ENCODE results near the gene GLI3. TPM values are rescaled to one million over a fixed set of nuclear protein-coding genes. Genes with fewer than 3 reads are reported as not detected.

Gene GLI3
- polyA plus RNA-seq, 1 of the 3 experiments (the other 2 are of a cell fraction), result 0.08 TPM

DNA sequence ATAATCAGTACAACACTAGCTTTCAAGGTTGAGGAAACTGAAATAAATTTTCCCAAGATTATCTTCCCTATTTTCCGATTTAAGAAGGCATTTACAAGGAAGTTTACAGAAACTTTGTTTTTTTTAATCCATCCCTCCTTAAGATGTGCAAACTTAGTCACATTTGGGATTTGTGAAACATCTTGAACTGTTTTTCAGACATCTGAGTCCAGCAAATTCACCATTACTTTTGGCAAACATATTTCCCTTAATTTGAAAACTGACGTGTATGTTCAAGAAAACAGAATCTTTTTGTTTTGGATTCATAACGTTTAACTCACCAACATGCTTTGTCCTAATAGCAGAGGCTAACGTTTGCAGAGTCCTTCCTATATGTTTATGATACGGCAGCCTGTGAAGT, 19.5 kb downstream of the GLI3 start:
- TF ChIP-seq YY1 (IDR thresholded peaks at IDR 0.05; ENCODE audit: low read depth) (no peak), EZH2phosphoT487 (IDR thresholded peaks at IDR 0.05; ENCODE audit: borderline replicate concordance, low read depth) (no peak), JUND (IDR thresholded peaks at IDR 0.05) (no peak), GATA2 (CRISPR knock-in tag; IDR thresholded peaks at IDR 0.05) (no peak), GABPA (IDR thresholded peaks at IDR 0.05; ENCODE audit: low read depth) (no peak), SMC3 (IDR thresholded peaks at IDR 0.05; ENCODE audit: low read depth, low read length) (no peak), FOXJ3 (CRISPR knock-in tag; IDR thresholded peaks at IDR 0.05) (no peak), RFX5 (IDR thresholded peaks at IDR 0.05; ENCODE audit: low read length) (no peak)
- TF ChIP-seq, protein P1, sequence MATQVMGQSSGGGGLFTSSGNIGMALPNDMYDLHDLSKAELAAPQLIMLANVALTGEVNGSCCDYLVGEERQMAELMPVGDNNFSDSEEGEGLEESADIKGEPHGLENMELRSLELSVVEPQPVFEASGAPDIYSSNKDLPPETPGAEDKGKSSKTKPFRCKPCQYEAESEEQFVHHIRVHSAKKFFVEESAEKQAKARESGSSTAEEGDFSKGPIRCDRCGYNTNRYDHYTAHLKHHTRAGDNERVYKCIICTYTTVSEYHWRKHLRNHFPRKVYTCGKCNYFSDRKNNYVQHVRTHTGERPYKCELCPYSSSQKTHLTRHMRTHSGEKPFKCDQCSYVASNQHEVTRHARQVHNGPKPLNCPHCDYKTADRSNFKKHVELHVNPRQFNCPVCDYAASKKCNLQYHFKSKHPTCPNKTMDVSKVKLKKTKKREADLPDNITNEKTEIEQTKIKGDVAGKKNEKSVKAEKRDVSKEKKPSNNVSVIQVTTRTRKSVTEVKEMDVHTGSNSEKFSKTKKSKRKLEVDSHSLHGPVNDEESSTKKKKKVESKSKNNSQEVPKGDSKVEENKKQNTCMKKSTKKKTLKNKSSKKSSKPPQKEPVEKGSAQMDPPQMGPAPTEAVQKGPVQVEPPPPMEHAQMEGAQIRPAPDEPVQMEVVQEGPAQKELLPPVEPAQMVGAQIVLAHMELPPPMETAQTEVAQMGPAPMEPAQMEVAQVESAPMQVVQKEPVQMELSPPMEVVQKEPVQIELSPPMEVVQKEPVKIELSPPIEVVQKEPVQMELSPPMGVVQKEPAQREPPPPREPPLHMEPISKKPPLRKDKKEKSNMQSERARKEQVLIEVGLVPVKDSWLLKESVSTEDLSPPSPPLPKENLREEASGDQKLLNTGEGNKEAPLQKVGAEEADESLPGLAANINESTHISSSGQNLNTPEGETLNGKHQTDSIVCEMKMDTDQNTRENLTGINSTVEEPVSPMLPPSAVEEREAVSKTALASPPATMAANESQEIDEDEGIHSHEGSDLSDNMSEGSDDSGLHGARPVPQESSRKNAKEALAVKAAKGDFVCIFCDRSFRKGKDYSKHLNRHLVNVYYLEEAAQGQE (IDR thresholded peaks at IDR 0.05; ENCODE audit: low read depth, low read length), result no peak
- ChIA-PET POLR2A (no interaction called here), CTCF (no interaction called here)
- no peak overlapping the region for H3K4me3 ChIP-seq (ENCODE audit: low read depth in 2 of 2, low read length in 1 of 2)
- no peaks in the 10 kb centered on the region for H3K79me2 ChIP-seq (ENCODE audit: insufficient read depth)
- H3K27me3 ChIP-seq (ENCODE audit: insufficient read depth), result peaks cover 70% of the 10 kb centered on the region
- no peaks in the 10 kb centered on the region for H3K9me3 ChIP-seq
- H3K9ac ChIP-seq, result no peak overlapping the region
- no peak overlapping the region for H3K4me2 ChIP-seq
- no peaks in the 10 kb centered on the region for H4K20me1 ChIP-seq (ENCODE audit: insufficient read depth)
- no peaks in the 10 kb centered on the region for H3K36me3 ChIP-seq (replicated peaks in 1 of 2; ENCODE audit: control insufficient read depth in 1 of 2, insufficient read depth in 2 of 2, low read length in 1 of 2)
- WGBS (ENCODE audit: low lambda C conversion rate), result 3% methylated on average over 5 of the region's 5 CpGs
- no peak for DNase-seq
- no peaks in the 10 kb centered on the region for H3K9me2 ChIP-seq
- no peak overlapping the region for H3K27ac ChIP-seq (ENCODE audit: low read depth in 2 of 2, low read length in 1 of 2)
- H2AFZ ChIP-seq (ENCODE audit: low read depth), result no peak overlapping the region
- H3F3A ChIP-seq (replicated peaks; ENCODE audit: insufficient read depth), result no peaks in the 10 kb centered on the region
- peaks cover 0 to 5% of the 10 kb centered on the region in 2 experiments; a peak in 1 of 4 replicates for H3K4me1 ChIP-seq (ENCODE audit: control insufficient read depth in 1 of 2, insufficient read depth in 2 of 2, low read depth in 1 of 2, low read length in 1 of 2)

DNA sequence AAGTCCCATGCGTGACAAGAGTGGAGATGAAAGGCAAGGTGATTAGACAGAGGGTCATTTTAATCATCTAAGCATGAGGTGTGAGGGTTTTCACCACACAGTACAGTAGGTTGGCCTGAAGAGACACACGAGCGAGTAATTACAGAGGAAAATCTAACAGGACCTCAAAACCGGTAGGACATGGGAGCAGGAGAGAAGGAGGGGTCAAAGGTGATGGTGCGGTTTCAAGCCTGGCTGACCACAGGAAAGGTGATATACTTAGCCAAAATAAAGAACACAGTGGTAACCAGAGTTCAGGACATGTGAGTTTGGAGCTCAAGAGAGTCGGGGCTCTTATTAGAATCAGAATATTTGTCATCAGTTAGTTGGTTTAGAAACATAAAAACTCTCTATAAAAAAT, 20.0 kb downstream of the GLI3 start:
- H3K9me3 ChIP-seq, result no peaks in the 10 kb centered on the region
- no peaks in the 10 kb centered on the region for H3K36me3 ChIP-seq (replicated peaks in 1 of 2; ENCODE audit: control insufficient read depth in 1 of 2, insufficient read depth in 2 of 2, low read length in 1 of 2)
- H3K9me2 ChIP-seq, result no peaks in the 10 kb centered on the region
- H3K4me1 ChIP-seq (ENCODE audit: control insufficient read depth in 1 of 2, insufficient read depth in 2 of 2, low read depth in 1 of 2, low read length in 1 of 2), result peaks cover 0 to 5% of the 10 kb centered on the region in 2 experiments; a peak in 1 of 4 replicates
- POLR2A ChIA-PET, result no interaction called here
- no peak for DNase-seq
- CTCF ChIA-PET, result no interaction called here
- H3K4me3 ChIP-seq (ENCODE audit: low read depth in 2 of 2, low read length in 1 of 2), result no peak overlapping the region
- H3F3A ChIP-seq (replicated peaks; ENCODE audit: insufficient read depth), result no peaks in the 10 kb centered on the region
- TF ChIP-seq, protein P2, sequence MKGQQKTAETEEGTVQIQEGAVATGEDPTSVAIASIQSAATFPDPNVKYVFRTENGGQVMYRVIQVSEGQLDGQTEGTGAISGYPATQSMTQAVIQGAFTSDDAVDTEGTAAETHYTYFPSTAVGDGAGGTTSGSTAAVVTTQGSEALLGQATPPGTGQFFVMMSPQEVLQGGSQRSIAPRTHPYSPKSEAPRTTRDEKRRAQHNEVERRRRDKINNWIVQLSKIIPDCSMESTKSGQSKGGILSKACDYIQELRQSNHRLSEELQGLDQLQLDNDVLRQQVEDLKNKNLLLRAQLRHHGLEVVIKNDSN (IDR thresholded peaks at IDR 0.05; ENCODE audit: borderline replicate concordance, low read depth), result no peak
- no peak for TF ChIP-seq EZH2phosphoT487 (IDR thresholded peaks at IDR 0.05; ENCODE audit: borderline replicate concordance, low read depth)
- TF ChIP-seq, protein P1 (IDR thresholded peaks at IDR 0.05; ENCODE audit: low read depth, low read length), result no peak
- TF ChIP-seq RCOR1 (IDR thresholded peaks at IDR 0.05; ENCODE audit: low read length), result no peak
- no peak overlapping the region for H3K27ac ChIP-seq (ENCODE audit: low read depth in 2 of 2, low read length in 1 of 2)
- H3K4me2 ChIP-seq, result no peak overlapping the region
- H3K79me2 ChIP-seq (ENCODE audit: insufficient read depth), result no peaks in the 10 kb centered on the region
- 7% methylated on average over 6 of the region's 6 CpGs for WGBS (ENCODE audit: low lambda C conversion rate)
- H3K27me3 ChIP-seq (ENCODE audit: insufficient read depth), result peaks cover 70% of the 10 kb centered on the region
- H4K20me1 ChIP-seq (ENCODE audit: insufficient read depth), result no peaks in the 10 kb centered on the region
- H2AFZ ChIP-seq (ENCODE audit: low read depth), result no peak overlapping the region
- no peak overlapping the region for H3K9ac ChIP-seq

All from SK-N-SH (cell line).